ENCODE measurements around the gene PAPOLA.
"Not testable (repeated sequence)": the region's sequence is repeated elsewhere in the genome, so short reads cannot be mapped to it uniquely, and the experiment has no call there.

The PAPOLA gene

DNA sequence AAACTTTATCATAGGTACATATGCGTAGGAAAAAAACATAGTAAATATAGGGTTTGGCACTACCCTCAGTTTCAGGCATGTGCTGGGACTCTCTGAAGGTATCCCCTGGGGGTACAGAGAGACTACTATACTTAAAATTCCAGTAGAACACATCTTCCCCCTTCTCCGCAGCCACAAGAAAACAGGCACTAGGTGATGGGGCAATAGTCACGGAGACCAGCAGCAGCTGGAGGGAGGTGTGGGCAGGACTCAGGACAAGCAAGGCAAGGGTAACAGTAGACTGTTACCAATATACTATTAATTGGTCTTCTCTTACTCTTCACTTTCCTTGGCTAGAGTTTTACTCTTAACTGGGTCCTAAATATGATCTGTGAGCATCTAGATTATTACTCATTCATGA lies 4.6 kb upstream of the PAPOLA start:
- no peak for DNase-seq (ENCODE audit: low read depth)
- H3K4me3 ChIP-seq (ENCODE audit: low read depth, low read length), result no peak overlapping the region

GRCh38 chr14:96501217-96501739 lies 904 bp upstream of the PAPOLA start:
- peak overlapping the region; percentile 93 for H3K4me3 ChIP-seq (ENCODE audit: low read depth, low read length)
- DNase-seq (ENCODE audit: low read depth), result no peak

GRCh38 chr14:96502621-96503305 lies 581 bp downstream of the PAPOLA start:
- peak overlapping the region; percentile 93 for H3K4me3 ChIP-seq (ENCODE audit: low read depth, low read length)
- no peak for DNase-seq (ENCODE audit: low read depth)

GRCh38 chr14:96503306-96503679 lies 1.1 kb downstream of the PAPOLA start:
- peak overlapping the region; percentile 93 for H3K4me3 ChIP-seq (ENCODE audit: low read depth, low read length)
- DNase-seq (ENCODE audit: low read depth), result no peak

DNA sequence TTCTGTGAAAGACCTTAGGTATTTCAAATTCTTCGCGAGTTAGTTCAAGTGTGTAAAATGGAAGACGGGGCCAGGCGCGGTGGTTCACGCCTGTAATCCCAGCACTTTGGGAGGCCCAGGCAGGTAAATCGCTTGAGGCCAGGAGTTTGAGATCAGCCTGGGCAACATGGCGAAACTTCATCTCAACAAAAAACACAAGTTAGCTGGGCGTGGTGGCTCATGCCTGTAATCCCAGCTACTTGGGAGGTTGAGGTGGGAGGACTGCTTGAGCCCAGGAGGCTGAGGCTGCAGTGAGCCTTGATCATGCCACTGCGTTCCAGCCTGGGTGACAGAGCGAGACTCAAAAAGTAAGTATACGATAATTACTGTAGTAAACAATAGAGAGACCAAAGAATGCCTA lies 2.2 kb downstream of the PAPOLA start:
- not testable (repeated sequence) for H3K4me3 ChIP-seq (ENCODE audit: low read depth, low read length); DNase-seq (ENCODE audit: low read depth)

DNA sequence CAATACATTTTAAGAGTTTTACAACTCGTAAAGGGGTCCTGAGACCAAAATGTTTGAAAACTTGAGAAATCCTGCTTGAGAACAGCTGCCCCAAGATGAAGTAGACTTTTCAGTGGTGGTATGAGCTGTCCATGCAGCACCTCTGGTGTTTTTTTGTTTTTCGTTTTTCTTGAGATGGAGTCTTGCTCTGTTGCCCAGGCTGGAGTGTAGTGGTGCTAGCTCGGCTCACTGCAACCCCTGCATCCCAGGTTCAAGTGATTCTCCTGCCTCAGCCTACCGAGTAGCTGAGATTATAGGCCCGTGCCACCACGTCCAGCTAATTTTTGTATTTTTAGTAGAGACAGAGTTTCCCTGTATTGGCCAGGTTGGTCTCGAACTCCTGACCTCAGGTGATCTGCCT lies 5.5 kb downstream of the PAPOLA start:
- H3K4me3 ChIP-seq (ENCODE audit: low read depth, low read length), result no peak overlapping the region

GRCh38 chr14:96508900-96509299 lies 6.7 kb downstream of the PAPOLA start:
- no peak for DNase-seq (ENCODE audit: low read depth)

More for the DNA sequence above, 5.5 kb downstream of the PAPOLA start:
- no peak for DNase-seq (ENCODE audit: low read depth)

GRCh38 chr14:96509457-96510090 lies 7.4 kb downstream of the PAPOLA start:
- H3K4me3 ChIP-seq (ENCODE audit: low read depth, low read length), result no peak overlapping the region
- no peak for DNase-seq (ENCODE audit: low read depth)

More at GRCh38 chr14:96508900-96509299, 6.7 kb downstream of the PAPOLA start:
- no peak overlapping the region for H3K4me3 ChIP-seq (ENCODE audit: low read depth, low read length)

GRCh38 chr14:96511146-96511545 lies 9.0 kb downstream of the PAPOLA start:
- H3K4me3 ChIP-seq (ENCODE audit: low read depth, low read length), result no peak overlapping the region
- DNase-seq (ENCODE audit: low read depth), result no peak

GRCh38 chr14:96511667-96512066 lies 9.5 kb downstream of the PAPOLA start:
- no peak overlapping the region for H3K4me3 ChIP-seq (ENCODE audit: low read depth, low read length)

DNA sequence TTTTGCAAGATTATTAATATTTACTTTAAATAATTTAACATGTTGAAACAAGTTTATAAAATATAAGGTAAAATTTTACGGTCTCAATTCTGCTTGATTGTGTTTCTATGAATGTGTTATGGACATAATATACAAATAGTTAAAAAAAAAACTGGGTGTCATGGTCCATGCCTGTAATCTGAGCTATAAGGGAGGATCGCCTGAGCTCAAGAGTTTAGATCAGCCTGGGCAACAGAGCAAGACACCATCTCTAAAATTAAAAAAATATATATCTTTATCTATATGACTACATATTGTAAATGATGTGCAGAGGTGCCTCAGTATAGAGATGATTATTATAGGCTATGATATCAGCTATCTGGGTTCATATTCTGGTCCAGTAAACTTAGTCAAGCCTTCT lies 9.9 kb downstream of the PAPOLA start:
- no peak overlapping the region for H3K4me3 ChIP-seq (ENCODE audit: low read depth, low read length)
- no peak for DNase-seq (ENCODE audit: low read depth)

More at GRCh38 chr14:96511667-96512066, 9.5 kb downstream of the PAPOLA start:
- no peak for DNase-seq (ENCODE audit: low read depth)

- no peak overlapping the region for H3K4me3 ChIP-seq (ENCODE audit: low read depth, low read length)
- DNase-seq (ENCODE audit: low read depth), result no peak
Observed at GRCh38 chr14:96512602-96513397, 10.6 kb downstream of the PAPOLA start.

DNA sequence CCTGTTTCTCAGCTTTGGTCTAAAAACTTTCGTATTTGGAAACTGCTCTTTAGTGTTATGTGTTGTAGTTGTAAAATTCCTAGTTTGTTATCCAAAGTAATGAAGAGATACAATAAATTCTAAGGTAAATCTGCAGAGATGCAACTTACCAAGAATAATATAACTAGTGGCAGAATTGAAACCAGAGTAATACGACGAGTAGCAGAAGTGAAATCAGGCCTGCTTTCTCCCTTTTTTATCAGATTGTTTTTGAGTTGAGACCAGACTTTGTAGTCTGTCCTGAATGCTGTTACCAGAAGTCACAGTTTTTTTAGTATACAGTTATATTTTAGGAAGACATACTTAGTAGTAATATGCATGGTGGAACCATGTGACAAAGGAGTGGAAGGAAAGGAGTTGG lies 12.5 kb downstream of the PAPOLA start:
- DNase-seq (ENCODE audit: low read depth), result no peak
- no peak overlapping the region for H3K4me3 ChIP-seq (ENCODE audit: low read depth, low read length)

- H3K4me3 ChIP-seq (ENCODE audit: low read depth, low read length), result no peak overlapping the region
- DNase-seq (ENCODE audit: low read depth), result no peak
Observed at GRCh38 chr14:96515731-96516130, 13.5 kb downstream of the PAPOLA start.

DNA sequence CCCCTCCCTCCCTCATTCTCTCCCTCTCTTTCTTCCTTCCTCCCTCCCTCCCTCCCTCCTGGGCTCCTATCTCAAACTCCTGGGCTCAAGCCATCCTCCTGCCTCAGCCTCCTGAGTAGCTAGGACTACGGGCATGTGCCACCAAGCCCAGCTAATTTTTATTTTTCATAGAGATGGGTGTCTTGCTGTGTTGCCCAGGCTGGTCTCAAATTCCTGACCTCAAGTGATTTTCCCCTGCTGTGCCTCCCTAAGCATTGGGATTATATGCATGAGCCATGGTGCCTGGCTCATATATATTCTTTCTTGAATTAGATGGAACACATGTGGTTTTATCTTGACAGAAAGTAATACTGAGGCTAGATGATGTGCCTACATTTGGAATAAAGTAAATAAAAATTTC lies 14.2 kb downstream of the PAPOLA start:
- H3K4me3 ChIP-seq (ENCODE audit: low read depth, low read length), result no peak overlapping the region
- DNase-seq (ENCODE audit: low read depth), result no peak

DNA sequence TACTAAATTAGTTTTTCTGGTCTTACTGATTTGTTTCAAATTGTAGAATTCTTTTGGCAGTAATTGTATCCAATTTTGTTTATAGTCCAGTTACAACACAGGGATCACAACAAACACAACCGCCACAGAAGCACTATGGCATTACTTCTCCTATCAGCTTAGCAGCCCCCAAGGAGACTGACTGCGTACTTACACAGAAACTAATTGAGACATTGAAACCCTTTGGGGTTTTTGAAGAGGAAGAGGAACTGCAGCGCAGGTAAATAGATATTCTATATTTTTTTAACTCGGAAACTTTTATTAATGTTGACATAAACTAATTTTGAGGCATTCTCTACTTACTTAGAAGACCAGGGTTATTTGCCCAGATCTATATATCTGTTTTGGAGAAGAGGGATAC lies 17.8 kb downstream of the PAPOLA start:
- H3K4me3 ChIP-seq (ENCODE audit: low read depth, low read length), result no peak overlapping the region
- DNase-seq (ENCODE audit: low read depth), result no peak

DNA sequence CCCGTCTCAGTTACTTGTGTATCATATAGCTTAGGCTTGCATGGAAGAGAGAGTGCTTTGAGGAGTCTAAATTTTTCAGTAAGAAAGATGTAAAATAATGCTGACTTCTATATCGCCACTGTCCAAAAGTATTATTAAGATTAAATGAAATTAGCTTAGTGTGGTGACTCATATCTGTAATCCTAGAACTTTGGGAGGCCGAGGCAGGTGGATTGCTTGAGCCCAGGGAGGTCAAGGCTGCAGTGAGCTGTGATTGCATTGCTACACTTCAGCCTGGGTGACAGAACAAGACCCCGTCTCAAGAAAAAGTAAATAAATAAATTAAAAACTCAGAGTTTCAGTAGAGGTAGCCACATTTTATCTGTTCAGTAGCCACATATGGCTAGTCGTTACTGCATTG lies 23.3 kb downstream of the PAPOLA start:
- no peak for DNase-seq (ENCODE audit: low read depth)
- H3K4me3 ChIP-seq (ENCODE audit: low read depth, low read length), result no peak overlapping the region

DNA sequence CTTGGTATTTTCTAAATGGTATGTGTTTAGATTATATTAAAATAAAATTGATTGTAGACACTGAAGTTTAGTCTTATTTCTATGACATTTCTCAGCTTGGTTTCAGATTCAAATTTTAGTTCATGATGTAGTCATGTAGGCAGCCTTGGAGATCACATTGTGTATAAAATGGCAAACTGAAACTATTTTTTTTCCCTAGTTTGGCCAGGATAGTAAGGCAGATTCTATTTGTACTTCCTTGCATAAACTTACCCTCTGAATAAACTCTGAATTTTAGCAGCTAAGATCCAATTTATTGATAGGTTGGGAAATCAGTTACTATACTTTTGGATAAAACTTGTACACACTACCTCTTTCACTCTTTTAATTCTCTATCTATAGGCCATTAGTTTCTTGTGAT lies 30.4 kb downstream of the PAPOLA start:
- no peak for DNase-seq (ENCODE audit: low read depth)
- no peak overlapping the region for H3K4me3 ChIP-seq (ENCODE audit: low read depth, low read length)

DNA sequence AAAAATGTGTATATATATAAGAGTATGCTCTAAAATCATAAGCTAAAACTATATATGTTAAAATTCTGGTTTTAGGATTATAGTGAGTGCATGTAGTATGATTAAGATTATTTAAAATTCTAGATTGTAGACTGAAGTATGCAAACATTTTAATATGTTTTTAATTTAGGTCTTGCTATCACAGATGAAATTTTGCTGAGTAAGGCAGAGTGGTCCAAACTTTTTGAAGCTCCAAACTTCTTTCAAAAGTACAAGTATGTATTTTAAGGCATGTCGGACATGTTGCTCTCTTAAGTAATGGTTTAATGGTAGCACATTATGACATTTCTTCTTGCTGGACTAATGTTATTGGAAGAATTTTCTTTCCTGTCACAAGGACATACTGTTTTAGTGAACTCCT lies 34.6 kb downstream of the PAPOLA start:
- no peak for DNase-seq (ENCODE audit: low read depth)
- no peak overlapping the region for H3K4me3 ChIP-seq (ENCODE audit: low read depth, low read length)

Data from skeletal muscle cell (primary cell).